Adrenal gland (tissue), 5 donors: ENCODE data around the gene ESYT2.

Source experiments
- CTCF ChIP-seq, 6 experiments: fragments of 450-650 bp in 4 of 6; fragments of 200-600 bp in 2 of 6; sonication (generic) in 1 of 6; IDR thresholded peaks; 1 replicate in 5 of 6; 2 replicates in 1 of 6; pipeline versions ENCODE4 v1.5.1 to v1.8.0; 2016 to 2021; ENCODE audit warnings: antibody characterized with exemption in 6 of 6, mild to moderate bottlenecking in 2 of 6, moderate library complexity in 1 of 6
- POLR2A ChIP-seq, 2 donors: fragments of 450-650 bp; IDR thresholded peaks; one replicate each; pipeline ENCODE4 v1.6.1; 2017; ENCODE audit warnings: antibody characterized with exemption in 2 of 2, mild to moderate bottlenecking in 2 of 2, moderate library complexity in 1 of 2
- donor health status: DM: no; HTN: no; CAD: no.

GRCh38 chr7:158733775-158734494, 95.4 kb downstream of the ESYT2 start:
- no peak for TF ChIP-seq CTCF (IDR thresholded peaks at IDR 0.05)
- no peak for TF ChIP-seq POLR2A (IDR thresholded peaks at IDR 0.05)
